Measurements from ENCODE around the gene RFTN1. TPM values are rescaled to one million over a fixed set of nuclear protein-coding genes. Genes with fewer than 3 reads are reported as not detected.
A peak's percentile ranks its signal among the peaks of the same experiment; 100 is the strongest.
"Not testable (repeated sequence)": the region's sequence is repeated elsewhere in the genome, so short reads cannot be mapped to it uniquely, and the experiment has no call there.

Gene RFTN1
- total and polyA plus RNA-seq, 4 donors, result 33.8 to 82.5 (median 53.4) TPM

GRCh38 chr3:16490062-16490619, 23.4 kb downstream of the RFTN1 start:
- peak overlapping the region in 1 of 2 donors; percentile 66 for H3K27ac ChIP-seq (ENCODE audit: low read depth in 1 of 2, low read length in 1 of 2)
- peaks cover 0 to 7% (median 6%) of the 10 kb centered on the region in 4 donors for H3K36me3 ChIP-seq (ENCODE audit: control insufficient read depth in 4 of 4, insufficient read depth in 4 of 4, low read length in 4 of 4)
- 64% methylated on average over 4 of the region's 4 CpGs for WGBS, 2 donors
- H3K9me3 ChIP-seq (ENCODE audit: control insufficient read depth in 4 of 4, insufficient read depth in 3 of 4, low read length in 3 of 4), result no peaks in the 10 kb centered on the region
- DNase-seq (no peak), ATAC-seq (ENCODE audit: insufficient read depth, low FRiP score) (no peak)
- H3K9ac ChIP-seq (ENCODE audit: insufficient read depth in 1 of 2, low read length in 2 of 2), result no peak overlapping the region
- no peaks in the 10 kb centered on the region for H3K27me3 ChIP-seq (ENCODE audit: control insufficient read depth in 3 of 3, insufficient read depth in 3 of 3, low read length in 2 of 3)
- TF ChIP-seq CTCF (IDR thresholded peaks at IDR 0.05; ENCODE audit: control extremely low read depth, extremely low read depth), result no peak
- no peak overlapping the region for H3K4me3 ChIP-seq
- peaks cover 3 to 12% (median 5%) of the 10 kb centered on the region in 5 donors for H3K4me1 ChIP-seq (ENCODE audit: control insufficient read depth in 5 of 5, insufficient read depth in 5 of 5, low read length in 5 of 5)

DNA sequence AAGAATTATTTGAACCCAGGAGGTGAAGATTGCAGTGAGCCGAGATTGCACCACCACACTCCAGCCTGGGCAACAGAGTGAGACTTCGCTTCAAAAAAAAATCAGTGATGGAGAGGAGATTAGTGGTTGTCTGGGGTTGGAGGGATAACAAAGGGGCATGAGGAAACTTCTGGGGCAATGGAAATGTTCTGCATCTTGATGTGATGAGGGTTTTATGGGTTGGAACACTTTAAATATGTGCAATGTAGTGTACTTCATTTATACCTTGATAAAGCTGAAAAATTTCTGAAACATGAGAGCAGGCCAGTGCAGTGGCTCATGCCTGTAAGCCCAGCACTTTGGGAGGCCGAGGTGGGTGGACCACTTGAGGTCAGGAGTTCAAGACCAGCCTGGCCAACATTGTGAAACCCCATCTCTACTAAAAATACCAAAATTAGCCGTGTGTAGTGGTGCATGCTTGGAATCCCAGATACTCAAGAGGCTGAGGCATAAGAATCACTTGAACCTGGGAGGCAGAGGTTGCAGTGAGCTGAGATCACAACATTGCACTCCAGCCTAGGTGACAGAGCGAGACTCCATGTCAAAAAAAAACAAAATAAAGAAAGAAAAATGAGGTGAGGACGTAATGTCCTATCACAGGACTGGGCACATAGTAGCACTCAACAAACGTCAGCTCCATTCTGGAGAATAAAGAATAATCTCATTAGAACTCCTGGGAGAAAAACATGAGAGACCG, 24.0 kb downstream of the RFTN1 start:
- H3K4me3 ChIP-seq; ATAC-seq (ENCODE audit: insufficient read depth, low FRiP score); H3K36me3 ChIP-seq (ENCODE audit: control insufficient read depth in 4 of 4, insufficient read depth in 4 of 4, low read length in 4 of 4); H3K9me3 ChIP-seq (ENCODE audit: control insufficient read depth in 4 of 4, insufficient read depth in 3 of 4, low read length in 3 of 4); H3K27me3 ChIP-seq (ENCODE audit: control insufficient read depth in 3 of 3, insufficient read depth in 3 of 3, low read length in 2 of 3); H3K9ac ChIP-seq (ENCODE audit: insufficient read depth in 1 of 2, low read length in 2 of 2); DNase-seq: not testable (repeated sequence)
- Histone ChIP-seq H3K4me1 (ENCODE audit: control insufficient read depth in 5 of 5, insufficient read depth in 5 of 5, low read length in 5 of 5) (peaks cover under 1 to 17% (median 5%) of the 10 kb centered on the region in 5 donors), H3K27ac (ENCODE audit: low read depth in 1 of 2, low read length in 1 of 2) (peak overlapping the region in 1 of 2 donors; percentile 63)
- 78 to 87% methylated on average over 8 of the region's 8 CpGs for WGBS, 2 donors

DNA sequence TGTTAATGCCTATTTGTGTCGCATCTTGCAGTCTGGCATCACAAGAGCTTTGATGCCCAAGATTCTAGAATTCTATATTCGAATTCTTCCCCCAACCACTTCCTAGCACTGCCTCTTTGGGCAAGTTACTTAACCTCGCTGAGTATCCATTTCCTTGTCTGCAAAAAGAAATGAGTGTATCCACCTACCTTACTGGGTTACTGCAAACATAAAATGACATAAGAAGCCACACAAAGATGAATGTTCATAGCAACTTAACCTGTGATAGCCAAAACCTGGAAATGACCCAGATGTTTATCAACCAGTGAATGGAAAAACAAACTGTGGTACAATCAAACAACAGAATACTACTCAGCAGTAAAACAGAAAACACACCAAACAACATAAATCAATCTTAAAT, 24.9 kb downstream of the RFTN1 start:
- ATAC-seq (ENCODE audit: insufficient read depth, low FRiP score), result no peak

More for the DNA sequence above, 24.9 kb downstream of the RFTN1 start:
- no peak overlapping the region for H3K9ac ChIP-seq (ENCODE audit: insufficient read depth in 1 of 2, low read length in 2 of 2)
- no peak overlapping the region for H3K4me3 ChIP-seq
- H3K9me3 ChIP-seq (ENCODE audit: control insufficient read depth in 4 of 4, insufficient read depth in 3 of 4, low read length in 3 of 4), result no peaks in the 10 kb centered on the region
- 87 to 88% methylated on average over 3 of the region's 3 CpGs for WGBS, 2 donors
- no peak for TF ChIP-seq CTCF (IDR thresholded peaks at IDR 0.05; ENCODE audit: control extremely low read depth, extremely low read depth)
- H3K4me1 ChIP-seq (ENCODE audit: control insufficient read depth in 5 of 5, insufficient read depth in 5 of 5, low read length in 5 of 5), result peaks cover 3 to 24% (median 5%) of the 10 kb centered on the region in 5 donors
- H3K27ac ChIP-seq (ENCODE audit: low read depth in 1 of 2, low read length in 1 of 2), result no peak overlapping the region
- no peak for DNase-seq
- H3K36me3 ChIP-seq (ENCODE audit: control insufficient read depth in 4 of 4, insufficient read depth in 4 of 4, low read length in 4 of 4), result peaks cover 0 to 7% (median 6%) of the 10 kb centered on the region in 4 donors
- no peaks in the 10 kb centered on the region for H3K27me3 ChIP-seq (ENCODE audit: control insufficient read depth in 3 of 3, insufficient read depth in 3 of 3, low read length in 2 of 3)
